Activated T-helper 1 cell treated with anti-CD3 and anti-CD28 coated beads, Interleukin-12 subunit alpha, Interleukin-12 subunit beta, Interleukin-2, Interleukin-4 antibody, amounts not matched to agents 30 ng/mL and 10 ng/mL and 1 ng/mL, durations not matched to agents 14 hours and 24 hours and 36 hours (primary cell): Measurements from ENCODE around the gene TLX3. TPM values are rescaled to one million over a fixed set of nuclear protein-coding genes. Genes with fewer than 3 reads are reported as not detected.
"Not testable (repeated sequence)": the region's sequence is repeated elsewhere in the genome, so short reads cannot be mapped to it uniquely, and the experiment has no call there.

Experiments used
- DNase-seq: peaks from one replicate; pipeline ENCODE4 v3.0.0; 2021; ENCODE audit warnings: low spot score
- H3K27ac Mint-ChIP-seq: one replicate; pipeline ENCODE4 v1.8.0; 2021; ENCODE audit warnings: mild to moderate bottlenecking, mixed read lengths
- H3K27me3 Mint-ChIP-seq: one replicate; pipeline ENCODE4 v1.8.0; 2022; ENCODE audit warnings: mild to moderate bottlenecking, moderate library complexity, mixed read lengths; ENCODE audit not compliant: insufficient read depth
- H3K36me3 Mint-ChIP-seq: one replicate; pipeline ENCODE4 v1.8.0; 2021; ENCODE audit warnings: low read depth, mixed read lengths
- H3K4me1 Mint-ChIP-seq: one replicate; pipeline ENCODE4 v1.8.0; 2021; ENCODE audit warnings: low read depth, mixed read lengths
- H3K4me3 Mint-ChIP-seq: one replicate; pipeline ENCODE4 v1.8.0; 2021; ENCODE audit warnings: mild to moderate bottlenecking, moderate library complexity, mixed read lengths
- H3K9me3 Mint-ChIP-seq: one replicate; pipeline ENCODE4 v1.8.0; 2021; ENCODE audit warnings: mixed read lengths
- intact Hi-C: fragments of 100-400 bp; cut with micrococcal nuclease; formaldehyde crosslinking; loops from one replicate; pipeline ENCODE4 v1.15.1; 2024
- total RNA-seq: library from RNA; stranded (reverse); gene quantifications from 2 replicates; pipeline ENCODE4 v1.2.3, GENCODE V29; 2022

The TLX3 gene
- total RNA-seq, 1 donor from 2014 or later = not detected

GRCh38 chr5:171351536-171352073 lies 42.6 kb downstream of the TLX3 start:
- Mint-ChIP-seq H3K9me3 (no peaks in the 10 kb centered on the region), H3K4me3 (no peak overlapping the region), H3K27ac (no peak overlapping the region), H3K27me3 (peaks cover 2% of the 10 kb centered on the region), H3K4me1 (peaks cover 5% of the 10 kb centered on the region), H3K36me3 (no peaks in the 10 kb centered on the region)
- intact Hi-C loops = no loop called here
- no peak for DNase-seq

GRCh38 chr5:171355302-171355724 lies 46.3 kb downstream of the TLX3 start:
- Mint-ChIP-seq H3K4me1 (peaks cover 5% of the 10 kb centered on the region), H3K27ac (no peak overlapping the region), H3K9me3 (no peaks in the 10 kb centered on the region), H3K27me3 (no peaks in the 10 kb centered on the region), H3K36me3 (no peaks in the 10 kb centered on the region), H3K4me3 (no peak overlapping the region)
- intact Hi-C loops = no loop called here
- no peak for DNase-seq

- no peaks in the 10 kb centered on the region for H3K9me3 Mint-ChIP-seq
- no peaks in the 10 kb centered on the region for H3K27me3 Mint-ChIP-seq
- peaks cover 5% of the 10 kb centered on the region for H3K4me1 Mint-ChIP-seq
- DNase-seq = no peak
- H3K27ac Mint-ChIP-seq = no peak overlapping the region
- intact Hi-C loops = no loop called here
- no peak overlapping the region for H3K4me3 Mint-ChIP-seq
- H3K36me3 Mint-ChIP-seq = no peaks in the 10 kb centered on the region
Measured at GRCh38 chr5:171357843-171358242, 48.8 kb downstream of the TLX3 start.

- H3K36me3 Mint-ChIP-seq, H3K27ac Mint-ChIP-seq, H3K27me3 Mint-ChIP-seq, DNase-seq, H3K9me3 Mint-ChIP-seq, H3K4me3 Mint-ChIP-seq, H3K4me1 Mint-ChIP-seq, intact Hi-C loops: not testable (repeated sequence)
Measured at GRCh38 chr5:171361151-171361550, 52.1 kb downstream of the TLX3 start.

Other genes starting within 250 kb of the TLX3 start
- 2,729 and 2,809 TPM in 2 replicates for gene NPM1, start 78.6 kb downstream of the TLX3 start, total RNA-seq
- 0.17 and 0.21 TPM in 2 replicates for gene FGF18, start 110.4 kb downstream of the TLX3 start, total RNA-seq